Gastrocnemius medialis (tissue), 4 donors: ENCODE results near the gene C4BPB.

Experiments
- CTCF ChIP-seq, 5 experiments: fragments of 450-650 bp in 3 of 5; fragments of 200-600 bp in 2 of 5; sonication (generic) in 2 of 5; IDR thresholded peaks in 4 of 5; conservative IDR thresholded peaks in 1 of 5; 1 replicate in 4 of 5; 2 replicates in 1 of 5; pipeline ENCODE4 v1.5.1; 2016 to 2019; ENCODE audit warnings: antibody characterized with exemption in 5 of 5, mild to moderate bottlenecking in 3 of 5, moderate library complexity in 3 of 5
- POLR2A ChIP-seq, 2 donors: fragments of 450-650 bp; IDR thresholded peaks; one replicate each; pipeline ENCODE4 v1.6.1; 2017; ENCODE audit warnings: antibody characterized with exemption in 2 of 2, mild to moderate bottlenecking in 2 of 2, moderate library complexity in 2 of 2

GRCh38 chr1:207064561-207064960 lies 24.1 kb upstream of the C4BPB start:
- no peak for TF ChIP-seq CTCF (IDR thresholded peaks at IDR 0.05 in 4 of 5, conservative IDR thresholded peaks at IDR 0.05 in 1 of 5)
- TF ChIP-seq POLR2A (IDR thresholded peaks at IDR 0.05) = no peak
